SH-SY5Y (cell line): Measurements from ENCODE around the gene MRPL39.

Source experiments
- GATA2 ChIP-seq: IDR thresholded peaks from 2 replicates; pipeline ENCODE4 v1.6.1; 2011; ENCODE audit warnings: mild to moderate bottlenecking, low read depth, low read length
- GATA3 ChIP-seq: IDR thresholded peaks from 2 replicates; pipeline ENCODE4 v1.6.1; 2011; ENCODE audit warnings: low read depth, mild to moderate bottlenecking, low read length, moderate library complexity

GRCh38 chr21:25586791-25587190 lies 20.5 kb downstream of the MRPL39 start:
- TF ChIP-seq GATA2 = no peak
- no peak for TF ChIP-seq GATA3
